Type B pancreatic cell (in vitro differentiated cells): ENCODE results near the gene CSTA. TPM values are rescaled to one million over a fixed set of nuclear protein-coding genes. Genes with fewer than 3 reads are reported as not detected.
A peak's percentile ranks its signal among the peaks of the same experiment; 100 is the strongest.

Source experiments
- DNase-seq: peaks from one replicate; pipeline ENCODE4 v3.0.0; 2021; ENCODE audit warnings: mixed read lengths; ENCODE audit not compliant: unreplicated experiment; ENCODE audit errors: extremely low spot score
- H3K27ac Mint-ChIP-seq: 2 replicates; pipeline ENCODE4 v1.8.0; 2021; ENCODE audit warnings: mild to moderate bottlenecking, mixed read lengths
- H3K27me3 Mint-ChIP-seq: 2 replicates; pipeline ENCODE4 v1.8.0; 2021; ENCODE audit warnings: mixed read lengths
- H3K36me3 Mint-ChIP-seq: 2 replicates; pipeline ENCODE4 v1.8.0; 2021; ENCODE audit warnings: mixed read lengths
- H3K4me1 Mint-ChIP-seq: one replicate; pipeline ENCODE4 v1.8.0; 2021; ENCODE audit warnings: mixed read lengths; ENCODE audit not compliant: unreplicated experiment
- H3K4me3 Mint-ChIP-seq: 2 replicates; pipeline ENCODE4 v1.8.0; 2021; ENCODE audit warnings: mild to moderate bottlenecking, mixed read lengths
- H3K9me3 Mint-ChIP-seq: 2 replicates; pipeline ENCODE4 v1.8.0; 2021; ENCODE audit warnings: mixed read lengths
- CTCF ChIP-seq: fragments of 200-600 bp; sonication (generic); conservative IDR thresholded peaks from 2 replicates; pipeline ENCODE4 v1.5.0; 2021; ENCODE audit warnings: antibody characterized with exemption, mild to moderate bottlenecking
- total RNA-seq: library from RNA; stranded (reverse); gene quantifications from 2 replicates; pipeline ENCODE4 v1.2.1, GENCODE V29; 2021; ENCODE audit warnings: low replicate concordance

Gene CSTA
- total RNA-seq, 1 donor from 2014 or later, result 39.5 TPM

GRCh38 chr3:122318620-122319019, 6.4 kb upstream of the CSTA start:
- no peak for DNase-seq
- peaks cover 4% of the 10 kb centered on the region for H3K36me3 Mint-ChIP-seq
- H3K4me1 Mint-ChIP-seq, result no peaks in the 10 kb centered on the region

DNA sequence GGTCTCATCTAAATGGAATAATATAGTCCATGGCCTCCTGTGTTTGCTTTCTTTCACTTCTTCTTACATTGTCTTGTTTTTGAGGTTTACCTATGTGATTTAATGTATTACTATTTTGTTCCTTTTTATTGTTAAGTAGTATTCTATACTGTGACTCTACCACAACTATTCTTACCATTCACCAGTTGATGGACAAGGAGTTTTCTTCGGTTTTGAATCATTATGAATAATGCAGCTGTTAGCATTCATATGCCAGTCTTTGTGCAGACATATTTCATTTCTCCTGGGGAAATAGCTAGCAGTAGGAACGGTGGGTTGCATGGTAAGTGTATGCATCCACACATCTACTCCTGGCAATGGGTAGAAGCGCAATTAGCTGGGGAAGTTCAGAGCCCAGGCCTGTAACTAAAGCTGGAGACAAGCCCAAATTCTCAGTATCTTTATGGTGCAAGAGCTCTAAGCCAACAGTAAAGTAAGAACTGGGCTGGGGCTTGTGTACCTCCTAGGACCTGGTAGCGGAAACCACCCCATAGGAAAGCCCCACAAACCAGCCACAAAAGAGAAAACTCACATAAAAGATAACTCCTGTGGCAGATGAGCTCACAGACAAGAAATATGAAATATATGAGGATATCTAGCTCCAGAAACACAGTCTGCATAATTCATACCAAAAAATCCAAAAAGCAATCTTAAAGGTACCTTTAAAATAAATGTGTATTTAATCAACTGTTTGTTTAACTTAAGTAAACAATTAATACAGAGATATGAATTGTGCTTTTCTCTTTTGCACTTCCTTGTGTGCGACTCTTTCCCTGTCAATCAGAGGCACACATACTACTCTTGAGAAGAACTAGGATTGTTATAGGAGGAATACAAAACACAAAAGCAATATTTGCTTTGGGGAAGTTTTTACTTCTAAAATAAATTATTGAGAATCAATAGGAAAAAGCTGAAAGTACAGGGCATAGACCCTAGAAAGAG, 2.7 kb upstream of the CSTA start:
- no peaks in the 10 kb centered on the region for H3K4me1 Mint-ChIP-seq
- DNase-seq, result no peak
- H3K27me3 Mint-ChIP-seq, result no peaks in the 10 kb centered on the region
- H3K36me3 Mint-ChIP-seq, result peaks cover 4% of the 10 kb centered on the region
- H3K4me3 Mint-ChIP-seq, result no peak overlapping the region
- H3K27ac Mint-ChIP-seq, result no peak overlapping the region
- H3K9me3 Mint-ChIP-seq, result peaks cover 8% of the 10 kb centered on the region
- no peak for TF ChIP-seq CTCF

More at GRCh38 chr3:122318620-122319019, 6.4 kb upstream of the CSTA start:
- H3K9me3 Mint-ChIP-seq, result peaks cover 8% of the 10 kb centered on the region
- peak overlapping the region; percentile 94 for H3K27ac Mint-ChIP-seq
- peaks cover 3% of the 10 kb centered on the region for H3K27me3 Mint-ChIP-seq
- peak overlapping the region; percentile 68 for H3K4me3 Mint-ChIP-seq
- no peak for TF ChIP-seq CTCF

GRCh38 chr3:122325769-122326168, 721 bp downstream of the CSTA start:
- H3K27ac Mint-ChIP-seq, result no peak overlapping the region
- H3K36me3 Mint-ChIP-seq, result no peaks in the 10 kb centered on the region
- peak overlapping the region; percentile 57 for H3K4me3 Mint-ChIP-seq
- DNase-seq, result no peak
- H3K27me3 Mint-ChIP-seq, result no peaks in the 10 kb centered on the region
- no peak for TF ChIP-seq CTCF
- H3K9me3 Mint-ChIP-seq, result no peaks in the 10 kb centered on the region
- no peaks in the 10 kb centered on the region for H3K4me1 Mint-ChIP-seq

- H3K4me3 Mint-ChIP-seq, result no peak overlapping the region
- no peak for TF ChIP-seq CTCF
- no peak for DNase-seq
- peaks cover 20% of the 10 kb centered on the region for H3K27me3 Mint-ChIP-seq
- H3K27ac Mint-ChIP-seq, result no peak overlapping the region
- H3K4me1 Mint-ChIP-seq, result no peaks in the 10 kb centered on the region
- no peaks in the 10 kb centered on the region for H3K36me3 Mint-ChIP-seq
- no peaks in the 10 kb centered on the region for H3K9me3 Mint-ChIP-seq
Measured at GRCh38 chr3:122331886-122332285, 6.8 kb downstream of the CSTA start.

DNA sequence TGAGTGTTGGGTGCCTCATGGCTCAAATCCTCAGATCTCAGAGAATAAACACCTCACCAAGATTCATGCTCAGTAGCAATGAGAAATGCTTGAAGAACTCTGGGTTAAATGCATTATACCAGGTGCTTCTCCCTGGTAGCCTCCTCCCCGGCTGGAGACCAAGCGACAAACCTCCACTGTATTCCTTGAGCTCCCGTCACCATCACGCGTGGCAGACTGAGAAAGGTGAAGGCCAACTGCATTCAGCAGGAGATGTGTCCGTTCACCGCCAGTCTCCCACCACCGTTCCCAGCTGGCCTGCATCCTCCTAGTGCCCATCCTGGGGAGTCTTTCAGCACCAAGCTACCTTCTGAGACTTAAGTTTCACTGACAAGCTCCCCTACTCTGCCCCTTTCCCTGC, 7.5 kb downstream of the CSTA start:
- Mint-ChIP-seq H3K27me3 (peaks cover 20% of the 10 kb centered on the region), H3K4me1 (no peaks in the 10 kb centered on the region), H3K27ac (no peak overlapping the region), H3K36me3 (no peaks in the 10 kb centered on the region), H3K4me3 (no peak overlapping the region), H3K9me3 (no peaks in the 10 kb centered on the region)
- DNase-seq, result no peak
- no peak for TF ChIP-seq CTCF
